SU-DHL-6 (cell line): Measurements from ENCODE around the gene ALDOB.

ENCODE experiments used
- H2AFZ ChIP-seq: fragments of 200-600 bp; sonication (generic); 2 replicates; pipeline ENCODE4 v1.6.1; 2014; ENCODE audit warnings: low read depth, mild to moderate bottlenecking, moderate library complexity, mixed read lengths, antibody characterized with exemption, low read length; ENCODE audit not compliant: severe bottlenecking
- H3F3A ChIP-seq: fragments of 200-600 bp; shearing (Covaris generic); 2 replicates; pipeline ENCODE4 v1.6.0; 2016; ENCODE audit warnings: antibody characterized with exemption, mild to moderate bottlenecking; ENCODE audit not compliant: insufficient read depth
- H3K27ac ChIP-seq: fragments of 200-600 bp; sonication (generic); 2 replicates; pipeline ENCODE4 v1.5.1; 2016; ENCODE audit warnings: low read depth, mild to moderate bottlenecking, low read length, moderate library complexity, mixed read lengths
- H3K27me3 ChIP-seq: fragments of 200-600 bp; sonication (generic), shearing (Covaris generic); 2 replicates; pipeline ENCODE4 v1.6.0; 2014; ENCODE audit warnings: mild to moderate bottlenecking, low read length
- H3K36me3 ChIP-seq: fragments of 200-600 bp; sonication (generic); 2 replicates; pipeline ENCODE4 v1.6.1; 2014; ENCODE audit warnings: mild to moderate bottlenecking, low read length, mixed read lengths
- H3K4me2 ChIP-seq: fragments of 300-600, 200-600 bp; shearing (Covaris generic), sonication (generic); 2 replicates; pipeline ENCODE4 v1.6.0; 2014; ENCODE audit warnings: low read length, low read depth, mild to moderate bottlenecking; ENCODE audit not compliant: poor library complexity, severe bottlenecking
- H3K4me3 ChIP-seq: fragments of 200-600 bp; sonication (generic); 2 replicates; pipeline ENCODE4 v1.5.1; 2014; ENCODE audit warnings: antibody characterized with exemption, low read length, mild to moderate bottlenecking, mixed read lengths; ENCODE audit not compliant: insufficient read depth, poor library complexity, severe bottlenecking
- H3K79me2 ChIP-seq: fragments of 200-600 bp; sonication (generic); 2 replicates; pipeline ENCODE4 v1.6.1; 2014; ENCODE audit warnings: mild to moderate bottlenecking, low read length, moderate library complexity; ENCODE audit not compliant: insufficient read depth
- H3K9ac ChIP-seq: fragments of 200-600 bp; sonication (generic); 2 replicates; pipeline ENCODE4 v1.7.0; 2014; ENCODE audit warnings: mild to moderate bottlenecking, low read length
- H3K9me2 ChIP-seq: fragments of 200-600 bp; sonication (generic); replicated peaks from 2 replicates; pipeline ENCODE4 v1.6.1; 2014; ENCODE audit warnings: low read length; ENCODE audit not compliant: insufficient read depth
- H3K9me3 ChIP-seq: fragments of 200-600 bp; sonication (generic); 2 replicates; pipeline ENCODE4 v1.6.1; 2014; ENCODE audit warnings: low read length, mixed read lengths; ENCODE audit not compliant: insufficient read depth
- H4K20me1 ChIP-seq: fragments of 200-600 bp; sonication (generic); 2 replicates; pipeline ENCODE4 v1.6.1; 2014; ENCODE audit warnings: low read depth, mild to moderate bottlenecking, antibody characterized with exemption, low read length, moderate library complexity, mixed read lengths
- CTCF ChIP-seq: fragments of 200-600 bp; sonication (generic); IDR thresholded peaks from one replicate; pipeline ENCODE4 v1.5.1; 2017; ENCODE audit warnings: antibody characterized with exemption, mild to moderate bottlenecking, low read length, moderate library complexity; ENCODE audit not compliant: insufficient read depth, poor library complexity, severe bottlenecking
- EZH2phosphoT487 ChIP-seq: fragments of 200-600 bp; sonication (generic), shearing (Covaris generic); conservative IDR thresholded peaks from 2 replicates; pipeline ENCODE4 v1.6.1; 2018; ENCODE audit warnings: mild to moderate bottlenecking, antibody characterized with exemption, low read length, moderate library complexity, mixed read lengths

The ALDOB gene

DNA sequence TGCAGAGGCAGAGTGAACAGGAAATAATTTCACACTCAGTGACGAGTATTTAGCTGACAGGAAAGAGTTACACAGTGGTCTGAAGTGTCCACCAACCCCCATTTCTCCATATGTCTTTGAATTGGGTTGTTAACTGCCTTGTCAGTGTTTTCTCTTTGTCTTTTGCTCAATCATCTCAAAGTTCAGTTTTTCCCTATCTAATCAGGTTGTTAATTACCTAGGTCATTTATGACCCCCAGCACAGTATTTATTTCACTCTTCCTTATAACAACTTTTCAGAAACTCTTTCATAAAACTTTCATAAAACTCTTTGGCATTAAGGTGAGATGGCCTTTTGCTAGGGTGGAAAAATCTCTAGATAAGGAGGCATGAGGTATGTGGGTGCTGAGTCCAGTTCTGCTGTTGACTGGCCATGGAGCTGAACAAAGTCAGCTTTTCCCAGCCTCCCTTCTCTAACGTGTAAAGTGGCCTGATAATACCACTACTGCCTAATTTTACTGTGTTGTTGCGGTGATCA, 5.2 kb upstream of the ALDOB start:
- Histone ChIP-seq H3F3A (no peaks in the 10 kb centered on the region), H3K27me3 (no peaks in the 10 kb centered on the region), H3K9ac (no peak overlapping the region), H3K79me2 (no peaks in the 10 kb centered on the region), H3K4me2 (no peak overlapping the region), H3K9me3 (no peaks in the 10 kb centered on the region), H3K27ac (no peak overlapping the region), H3K36me3 (no peaks in the 10 kb centered on the region), H4K20me1 (no peaks in the 10 kb centered on the region), H2AFZ (no peak overlapping the region), H3K9me2 (no peaks in the 10 kb centered on the region), H3K4me3 (no peak overlapping the region)
- no peak for TF ChIP-seq EZH2phosphoT487
- TF ChIP-seq CTCF = no peak

DNA sequence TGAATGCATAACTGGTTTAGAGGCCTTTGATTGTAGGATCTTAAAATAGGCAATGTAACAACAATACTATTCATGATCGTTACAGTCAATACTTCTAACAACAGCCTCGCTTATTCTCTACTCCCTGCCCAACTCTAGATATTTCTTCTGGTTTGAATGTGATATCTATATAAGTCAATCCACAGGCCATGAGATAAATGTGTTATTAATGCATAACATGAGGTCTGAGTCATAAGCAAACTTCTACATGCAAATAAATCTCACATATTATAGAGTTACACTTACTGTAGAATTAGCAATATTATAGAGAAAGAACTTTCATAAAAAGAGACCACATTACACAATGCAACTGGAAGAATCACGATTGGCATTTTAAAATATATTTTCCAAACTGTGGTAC, 2.9 kb upstream of the ALDOB start:
- no peaks in the 10 kb centered on the region for H3F3A ChIP-seq
- no peaks in the 10 kb centered on the region for H3K9me2 ChIP-seq
- no peaks in the 10 kb centered on the region for H3K27me3 ChIP-seq
- no peak overlapping the region for H3K27ac ChIP-seq
- no peaks in the 10 kb centered on the region for H3K36me3 ChIP-seq
- no peaks in the 10 kb centered on the region for H4K20me1 ChIP-seq
- H3K9me3 ChIP-seq = no peaks in the 10 kb centered on the region
- H3K4me2 ChIP-seq = no peak overlapping the region
- no peak overlapping the region for H2AFZ ChIP-seq
- H3K79me2 ChIP-seq = no peaks in the 10 kb centered on the region
- H3K9ac ChIP-seq = no peak overlapping the region
- no peak overlapping the region for H3K4me3 ChIP-seq
- TF ChIP-seq CTCF = no peak
- no peak for TF ChIP-seq EZH2phosphoT487

- Histone ChIP-seq H3K4me2 (no peak overlapping the region), H3K9me3 (no peaks in the 10 kb centered on the region), H3K27ac (no peak overlapping the region), H3F3A (no peaks in the 10 kb centered on the region), H3K27me3 (no peaks in the 10 kb centered on the region), H2AFZ (no peak overlapping the region), H3K9ac (no peak overlapping the region), H4K20me1 (no peaks in the 10 kb centered on the region), H3K36me3 (no peaks in the 10 kb centered on the region), H3K79me2 (no peaks in the 10 kb centered on the region), H3K9me2 (no peaks in the 10 kb centered on the region), H3K4me3 (no peak overlapping the region)
- TF ChIP-seq CTCF = no peak
- no peak for TF ChIP-seq EZH2phosphoT487
Observed at GRCh38 chr9:101437806-101438232, 2.2 kb upstream of the ALDOB start.
